ENCODE data around the gene SMAD6.

SMAD6 gene

GRCh38 chr15:66702035-66702786 lies at the start of gene SMAD6:
Gene SMAD6 (plus strand): TSS chr15:66702236. CDS start chr15:66703259, 1,023 bp downstream.
- peak; percentile 68 for DNase-seq (ENCODE audit: low spot score)
- in situ Hi-C loops (cut with MboI; ENCODE audit: low sequenced_read_pairs, unreplicated experiment) = no loop called here
- TF ChIP-seq CTCF (IDR thresholded peaks at IDR 0.05; ENCODE audit: borderline replicate concordance, control extremely low read depth, extremely low read depth, insufficient read depth, missing control alignments) = no peak

GRCh38 chr15:66652806-66653205 lies 49.2 kb upstream of the SMAD6 start:
- no peak for DNase-seq (ENCODE audit: low spot score)
- in situ Hi-C loops (cut with MboI; ENCODE audit: low sequenced_read_pairs, unreplicated experiment) = no loop called here
- no peak for TF ChIP-seq CTCF (IDR thresholded peaks at IDR 0.05; ENCODE audit: borderline replicate concordance, control extremely low read depth, extremely low read depth, insufficient read depth, missing control alignments)

GRCh38 chr15:66653398-66653797 lies 48.6 kb upstream of the SMAD6 start:
- no peak for DNase-seq (ENCODE audit: low spot score)
- in situ Hi-C loops (cut with MboI; ENCODE audit: low sequenced_read_pairs, unreplicated experiment) = no loop called here

GRCh38 chr15:66653852-66654251 lies 48.2 kb upstream of the SMAD6 start:
- in situ Hi-C loops (cut with MboI; ENCODE audit: low sequenced_read_pairs, unreplicated experiment) = no loop called here
- DNase-seq (ENCODE audit: low spot score) = no peak
- no peak for TF ChIP-seq CTCF (IDR thresholded peaks at IDR 0.05; ENCODE audit: borderline replicate concordance, control extremely low read depth, extremely low read depth, insufficient read depth, missing control alignments)

More at GRCh38 chr15:66653398-66653797, 48.6 kb upstream of the SMAD6 start:
- no peak for TF ChIP-seq CTCF (IDR thresholded peaks at IDR 0.05; ENCODE audit: borderline replicate concordance, control extremely low read depth, extremely low read depth, insufficient read depth, missing control alignments)

- no peak for DNase-seq (ENCODE audit: low spot score)
- TF ChIP-seq CTCF (IDR thresholded peaks at IDR 0.05; ENCODE audit: borderline replicate concordance, control extremely low read depth, extremely low read depth, insufficient read depth, missing control alignments) = no peak
- in situ Hi-C loops (cut with MboI; ENCODE audit: low sequenced_read_pairs, unreplicated experiment) = no loop called here
Observed at GRCh38 chr15:66654361-66654738, 47.7 kb upstream of the SMAD6 start.

- in situ Hi-C loops (cut with MboI; ENCODE audit: low sequenced_read_pairs, unreplicated experiment) = no loop called here
- TF ChIP-seq CTCF (IDR thresholded peaks at IDR 0.05; ENCODE audit: borderline replicate concordance, control extremely low read depth, extremely low read depth, insufficient read depth, missing control alignments) = no peak
- no peak for DNase-seq (ENCODE audit: low spot score)
Observed at GRCh38 chr15:66654739-66655375, 47.2 kb upstream of the SMAD6 start.
